Liver (tissue), 3 donors: ENCODE measurements around the gene B4GALT5.

Experiments used
- ATF3 ChIP-seq: IDR thresholded peaks from 2 replicates; pipeline ENCODE4 v1.6.1; 2016; ENCODE audit warnings: antibody characterized with exemption
- EGR1 ChIP-seq, 2 donors: IDR thresholded peaks; 2 replicates each; pipeline ENCODE4 v1.6.1; 2016 to 2018; ENCODE audit warnings: antibody characterized with exemption in 2 of 2, low read depth in 2 of 2
- GABPA ChIP-seq, 2 donors: IDR thresholded peaks in 1 of 2; conservative IDR thresholded peaks in 1 of 2; 2 replicates each; pipeline ENCODE4 v1.6.1; 2016; ENCODE audit warnings: antibody characterized with exemption in 2 of 2, mild to moderate bottlenecking in 1 of 2, moderate library complexity in 1 of 2
- RAD21 ChIP-seq, 2 donors: IDR thresholded peaks; 2 replicates each; pipeline ENCODE4 v1.6.1; 2016; ENCODE audit warnings: antibody characterized with exemption in 2 of 2, mild to moderate bottlenecking in 2 of 2
- SP1 ChIP-seq: IDR thresholded peaks from 2 replicates; pipeline ENCODE4 v1.6.1; 2018; ENCODE audit warnings: antibody characterized with exemption, mild to moderate bottlenecking
- TAF1 ChIP-seq: conservative IDR thresholded peaks from 2 replicates; pipeline ENCODE4 v1.6.1; 2016; ENCODE audit warnings: antibody characterized with exemption, mild to moderate bottlenecking
- YY1 ChIP-seq: IDR thresholded peaks from 2 replicates; pipeline ENCODE4 v1.6.1; 2016; ENCODE audit warnings: antibody characterized with exemption, mild to moderate bottlenecking
- TF ChIP-seq, protein P1 (sequence below): fragments of 150-350 bp; IDR thresholded peaks from 2 replicates; pipeline ENCODE4 v1.5.1; 2017; ENCODE audit warnings: improper control_type of control experiment, low read depth, low read length; ENCODE audit not compliant: missing input control
- TF ChIP-seq, protein P2 (sequence below): IDR thresholded peaks from 2 replicates; pipeline ENCODE4 v1.6.1; 2016; ENCODE audit warnings: antibody characterized with exemption
- TF ChIP-seq, protein P3 (sequence below): IDR thresholded peaks from 2 replicates; pipeline ENCODE4 v1.6.1; 2016; ENCODE audit warnings: antibody characterized with exemption, mild to moderate bottlenecking
- donor health status: healthy.
- donor health status: healthy.

- TF ChIP-seq, protein P1, sequence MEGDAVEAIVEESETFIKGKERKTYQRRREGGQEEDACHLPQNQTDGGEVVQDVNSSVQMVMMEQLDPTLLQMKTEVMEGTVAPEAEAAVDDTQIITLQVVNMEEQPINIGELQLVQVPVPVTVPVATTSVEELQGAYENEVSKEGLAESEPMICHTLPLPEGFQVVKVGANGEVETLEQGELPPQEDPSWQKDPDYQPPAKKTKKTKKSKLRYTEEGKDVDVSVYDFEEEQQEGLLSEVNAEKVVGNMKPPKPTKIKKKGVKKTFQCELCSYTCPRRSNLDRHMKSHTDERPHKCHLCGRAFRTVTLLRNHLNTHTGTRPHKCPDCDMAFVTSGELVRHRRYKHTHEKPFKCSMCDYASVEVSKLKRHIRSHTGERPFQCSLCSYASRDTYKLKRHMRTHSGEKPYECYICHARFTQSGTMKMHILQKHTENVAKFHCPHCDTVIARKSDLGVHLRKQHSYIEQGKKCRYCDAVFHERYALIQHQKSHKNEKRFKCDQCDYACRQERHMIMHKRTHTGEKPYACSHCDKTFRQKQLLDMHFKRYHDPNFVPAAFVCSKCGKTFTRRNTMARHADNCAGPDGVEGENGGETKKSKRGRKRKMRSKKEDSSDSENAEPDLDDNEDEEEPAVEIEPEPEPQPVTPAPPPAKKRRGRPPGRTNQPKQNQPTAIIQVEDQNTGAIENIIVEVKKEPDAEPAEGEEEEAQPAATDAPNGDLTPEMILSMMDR = no peak
- TF ChIP-seq RAD21 (IDR thresholded peaks at IDR 0.05) = no peak
- TF ChIP-seq GABPA (IDR thresholded peaks at IDR 0.05 in 1 of 2, conservative IDR thresholded peaks at IDR 0.05 in 1 of 2) = no peak
- TF ChIP-seq SP1 = no peak
- TF ChIP-seq, protein P2, sequence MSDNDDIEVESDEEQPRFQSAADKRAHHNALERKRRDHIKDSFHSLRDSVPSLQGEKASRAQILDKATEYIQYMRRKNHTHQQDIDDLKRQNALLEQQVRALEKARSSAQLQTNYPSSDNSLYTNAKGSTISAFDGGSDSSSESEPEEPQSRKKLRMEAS = no peak
- TF ChIP-seq ATF3 = no peak
- no peak for TF ChIP-seq TAF1
- no peak for TF ChIP-seq EGR1 (IDR thresholded peaks at IDR 0.05; ENCODE audit: low read depth in 2 of 2)
- TF ChIP-seq, protein P3, sequence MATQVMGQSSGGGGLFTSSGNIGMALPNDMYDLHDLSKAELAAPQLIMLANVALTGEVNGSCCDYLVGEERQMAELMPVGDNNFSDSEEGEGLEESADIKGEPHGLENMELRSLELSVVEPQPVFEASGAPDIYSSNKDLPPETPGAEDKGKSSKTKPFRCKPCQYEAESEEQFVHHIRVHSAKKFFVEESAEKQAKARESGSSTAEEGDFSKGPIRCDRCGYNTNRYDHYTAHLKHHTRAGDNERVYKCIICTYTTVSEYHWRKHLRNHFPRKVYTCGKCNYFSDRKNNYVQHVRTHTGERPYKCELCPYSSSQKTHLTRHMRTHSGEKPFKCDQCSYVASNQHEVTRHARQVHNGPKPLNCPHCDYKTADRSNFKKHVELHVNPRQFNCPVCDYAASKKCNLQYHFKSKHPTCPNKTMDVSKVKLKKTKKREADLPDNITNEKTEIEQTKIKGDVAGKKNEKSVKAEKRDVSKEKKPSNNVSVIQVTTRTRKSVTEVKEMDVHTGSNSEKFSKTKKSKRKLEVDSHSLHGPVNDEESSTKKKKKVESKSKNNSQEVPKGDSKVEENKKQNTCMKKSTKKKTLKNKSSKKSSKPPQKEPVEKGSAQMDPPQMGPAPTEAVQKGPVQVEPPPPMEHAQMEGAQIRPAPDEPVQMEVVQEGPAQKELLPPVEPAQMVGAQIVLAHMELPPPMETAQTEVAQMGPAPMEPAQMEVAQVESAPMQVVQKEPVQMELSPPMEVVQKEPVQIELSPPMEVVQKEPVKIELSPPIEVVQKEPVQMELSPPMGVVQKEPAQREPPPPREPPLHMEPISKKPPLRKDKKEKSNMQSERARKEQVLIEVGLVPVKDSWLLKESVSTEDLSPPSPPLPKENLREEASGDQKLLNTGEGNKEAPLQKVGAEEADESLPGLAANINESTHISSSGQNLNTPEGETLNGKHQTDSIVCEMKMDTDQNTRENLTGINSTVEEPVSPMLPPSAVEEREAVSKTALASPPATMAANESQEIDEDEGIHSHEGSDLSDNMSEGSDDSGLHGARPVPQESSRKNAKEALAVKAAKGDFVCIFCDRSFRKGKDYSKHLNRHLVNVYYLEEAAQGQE = no peak
- no peak for TF ChIP-seq YY1
Observed at GRCh38 chr20:49700411-49701185, 13.1 kb downstream of the B4GALT5 start.
